H9 (cell line): Measurements from ENCODE around the gene GPR180. TPM values are rescaled to one million over a fixed set of nuclear protein-coding genes. Genes with fewer than 3 reads are reported as not detected.

Experiments used
- DNase-seq: peaks from one replicate; pipeline ENCODE4 v3.0.0-alpha.2; 2017
- H2AFZ ChIP-seq: one replicate; pipeline ENCODE4 v1.6.1; 2013; ENCODE audit warnings: mild to moderate bottlenecking, low read length, control low read depth, moderate library complexity
- H2AK5ac ChIP-seq: 2 replicates; pipeline ENCODE4 v1.6.1; 2013; ENCODE audit warnings: low read length, control low read depth, mixed read lengths; ENCODE audit not compliant: insufficient read length
- H2BK120ac ChIP-seq: one replicate; pipeline ENCODE4 v1.6.1; 2013; ENCODE audit warnings: low read depth, mild to moderate bottlenecking, low read length, control low read depth, inconsistent platforms; ENCODE audit not compliant: poor library complexity, severe bottlenecking
- H2BK12ac ChIP-seq: 2 replicates; pipeline ENCODE4 v1.6.1; 2013; ENCODE audit warnings: low read length, control low read depth, mixed read lengths, low read depth; ENCODE audit not compliant: insufficient read length
- H2BK15ac ChIP-seq: 2 replicates; pipeline ENCODE4 v1.6.1; 2013; ENCODE audit warnings: low read depth, low read length, control low read depth
- H2BK20ac ChIP-seq: one replicate; pipeline ENCODE4 v1.6.1; 2013; ENCODE audit warnings: low read depth, mild to moderate bottlenecking, low read length, control low read depth, inconsistent platforms; ENCODE audit not compliant: poor library complexity, severe bottlenecking
- H2BK5ac ChIP-seq: 2 replicates; pipeline ENCODE4 v1.6.1; 2013; ENCODE audit warnings: low read length, control low read depth, mixed read lengths; ENCODE audit not compliant: insufficient read length
- H3K14ac ChIP-seq: 2 replicates; pipeline ENCODE4 v1.6.1; 2013; ENCODE audit warnings: low read length, control low read depth; ENCODE audit not compliant: insufficient read depth
- H3K18ac ChIP-seq: 2 replicates; pipeline ENCODE4 v1.6.1; 2013; ENCODE audit warnings: low read depth, mild to moderate bottlenecking, mixed read lengths, low read length, control low read depth; ENCODE audit not compliant: insufficient read length
- H3K23ac ChIP-seq: 2 replicates; pipeline ENCODE4 v1.6.1; 2013; ENCODE audit warnings: low read length, control low read depth, mixed read lengths, low read depth; ENCODE audit not compliant: insufficient read length
- H3K23me2 ChIP-seq: 2 replicates; pipeline ENCODE4 v1.6.1; 2013; ENCODE audit warnings: low read depth, mild to moderate bottlenecking, mixed read lengths, low read length, control low read depth; ENCODE audit not compliant: insufficient read length, poor library complexity, severe bottlenecking
- H3K27ac ChIP-seq: 2 replicates; pipeline ENCODE4 v1.5.1; 2013; ENCODE audit warnings: low read length, control low read depth, mixed read lengths, low read depth; ENCODE audit not compliant: insufficient read length
- H3K27me3 ChIP-seq: 2 replicates; pipeline ENCODE4 v1.6.1; 2013; ENCODE audit warnings: low read length, control low read depth, inconsistent platforms; ENCODE audit not compliant: insufficient read depth
- H3K4ac ChIP-seq: 2 replicates; pipeline ENCODE4 v1.6.1; 2013; ENCODE audit warnings: low read depth, mild to moderate bottlenecking, control low read depth, inconsistent platforms, low read length, moderate library complexity
- H3K4me1 ChIP-seq: 2 replicates; pipeline ENCODE4 v1.6.1; 2013; ENCODE audit warnings: low read length, control low read depth, inconsistent platforms; ENCODE audit not compliant: insufficient read depth
- H3K4me2 ChIP-seq: 2 replicates; pipeline ENCODE4 v1.6.1; 2013; ENCODE audit warnings: low read length, control low read depth, mixed read lengths; ENCODE audit not compliant: insufficient read length, insufficient read depth
- H3K56ac ChIP-seq: 2 replicates; pipeline ENCODE4 v1.6.1; 2013; ENCODE audit warnings: low read depth, mild to moderate bottlenecking, mixed read lengths, low read length, control low read depth; ENCODE audit not compliant: insufficient read length
- H3K79me1 ChIP-seq: 2 replicates; pipeline ENCODE4 v1.6.1; 2013; ENCODE audit warnings: low read depth, mild to moderate bottlenecking, moderate library complexity, low read length, control low read depth, inconsistent platforms; ENCODE audit not compliant: insufficient read depth, poor library complexity, severe bottlenecking
- H3K79me2 ChIP-seq: 2 replicates; pipeline ENCODE4 v1.6.1; 2013; ENCODE audit warnings: low read length, control low read depth, inconsistent platforms; ENCODE audit not compliant: insufficient read depth
- H3K9ac ChIP-seq: 2 replicates; pipeline ENCODE4 v1.6.1; 2013; ENCODE audit warnings: low read length, control low read depth, mixed read lengths; ENCODE audit not compliant: insufficient read length; ENCODE audit errors: extremely low read depth
- H3K9me3 ChIP-seq: one replicate; pipeline ENCODE4 v1.6.1; 2013; ENCODE audit warnings: low read depth, low read length, inconsistent platforms; ENCODE audit not compliant: control insufficient read depth
- H3T11ph ChIP-seq: one replicate; pipeline ENCODE4 v1.6.1; 2013; ENCODE audit warnings: mild to moderate bottlenecking, low read length, control low read depth, inconsistent platforms
- H4K20me1 ChIP-seq: one replicate; pipeline ENCODE4 v1.6.1; 2013; ENCODE audit not compliant: control insufficient read depth, insufficient read length, insufficient read depth
- H4K5ac ChIP-seq: 2 replicates; pipeline ENCODE4 v1.6.1; 2013; ENCODE audit warnings: low read depth, mild to moderate bottlenecking, mixed read lengths, low read length, control low read depth; ENCODE audit not compliant: insufficient read length
- H4K8ac ChIP-seq: replicated peaks from 2 replicates; pipeline ENCODE4 v1.6.1; 2013; ENCODE audit warnings: low read length, control low read depth, mixed read lengths, low read depth; ENCODE audit not compliant: insufficient read length
- H4K91ac ChIP-seq: 2 replicates; pipeline ENCODE4 v1.6.1; 2013; ENCODE audit warnings: low read depth, mild to moderate bottlenecking, moderate library complexity, mixed read lengths, low read length, control low read depth; ENCODE audit not compliant: insufficient read length
- H3K27ac Mint-ChIP-seq, 3 experiments: 2 replicates in 2 of 3; 3 replicates in 1 of 3; pipeline ENCODE4 v1.8.0; 2020 to 2021; ENCODE audit warnings: mixed read lengths in 3 of 3, mild to moderate bottlenecking in 1 of 3, moderate library complexity in 1 of 3
- H3K27me3 Mint-ChIP-seq: 2 replicates; pipeline ENCODE4 v1.8.0; 2021; ENCODE audit warnings: low read depth, mild to moderate bottlenecking, moderate library complexity, mixed read lengths
- H3K36me3 Mint-ChIP-seq, 3 experiments: 2 replicates in 2 of 3; 3 replicates in 1 of 3; pipeline ENCODE4 v1.8.0; 2020 to 2021; ENCODE audit warnings: low read depth in 3 of 3, mixed read lengths in 3 of 3; ENCODE audit not compliant: insufficient read depth in 1 of 3
- H3K4me1 Mint-ChIP-seq, 2 experiments: 2 replicates each; pipeline ENCODE4 v1.8.0; 2020; ENCODE audit warnings: mixed read lengths in 2 of 2
- H3K4me3 Mint-ChIP-seq, 2 experiments: 2 replicates in 1 of 2; 3 replicates in 1 of 2; pipeline ENCODE4 v1.8.0; 2020 to 2021; ENCODE audit warnings: mild to moderate bottlenecking in 2 of 2, mixed read lengths in 2 of 2, moderate library complexity in 1 of 2
- H3K9me3 Mint-ChIP-seq, 2 experiments: 2 replicates in 1 of 2; 3 replicates in 1 of 2; pipeline ENCODE4 v1.8.0; 2020; ENCODE audit warnings: mild to moderate bottlenecking in 2 of 2, mixed read lengths in 2 of 2, moderate library complexity in 1 of 2
- CTCF ChIP-seq: fragments of 200-600 bp; sonication (generic); conservative IDR thresholded peaks from 3 replicates; pipeline ENCODE4 v1.8.0; 2021; ENCODE audit warnings: antibody characterized with exemption, mild to moderate bottlenecking
- WGBS: extraction: QIAGEN DNeasy Blood & Tissue Kit; methylation state at CpG from one replicate; pipeline ENCODE4 v1.1.7; 2013; ENCODE audit warnings: missing lambda C conversion rate, low lambda C conversion rate, mixed read lengths; ENCODE audit not compliant: insufficient read length; ENCODE audit errors: extremely low coverage; 5-methylcytosine and 5-hydroxymethylcytosine counted together
- total RNA-seq: library from RNA; stranded (reverse); gene quantifications from 2 replicates; pipeline ENCODE4 v1.2.1, GENCODE V29; 2021

Gene GPR180
- total RNA-seq, 1 experiment from 2014 or later, result 5.1 TPM

DNA sequence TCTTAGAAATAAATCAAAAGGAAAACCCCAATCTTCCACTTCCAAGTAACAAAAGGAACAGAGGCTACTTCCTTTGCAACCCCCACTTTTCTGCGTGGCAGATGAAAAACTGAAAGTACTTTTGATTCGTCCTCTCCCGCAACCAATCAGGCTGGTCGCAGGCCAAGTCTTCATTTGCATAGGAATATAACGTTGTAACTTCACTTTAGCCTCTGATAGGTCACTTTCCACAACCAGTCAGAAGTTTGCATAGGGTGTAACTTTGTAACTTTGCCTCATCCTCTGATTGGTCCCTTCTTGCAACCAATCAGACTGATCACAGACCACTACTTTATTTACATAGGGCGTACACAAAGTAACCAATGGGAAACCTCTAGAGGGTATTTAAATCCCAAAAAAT, 42.9 kb upstream of the GPR180 start:
- no peak overlapping the region for H3K18ac ChIP-seq
- no peak overlapping the region for H2BK120ac ChIP-seq
- H3K9me3 ChIP-seq, result no peaks in the 10 kb centered on the region
- H2BK15ac ChIP-seq, result no peak overlapping the region
- no peak overlapping the region for H3T11ph ChIP-seq
- no peak overlapping the region for H3K27ac ChIP-seq
- no peaks in the 10 kb centered on the region for H3K79me1 ChIP-seq
- H3K4me2 ChIP-seq, result no peak overlapping the region
- no peaks in the 10 kb centered on the region for H3K4me1 ChIP-seq
- Mint-ChIP-seq H3K4me3 (no peak overlapping the region), H3K36me3 (peaks cover 0 to 3% (median 0%) of the 10 kb centered on the region in 3 experiments; a peak in 1 of 7 replicates), H3K4me1 (no peaks in the 10 kb centered on the region), H3K27me3 (no peaks in the 10 kb centered on the region; the same call in 1 of the 2 replicates), H3K27ac (no peak overlapping the region), H3K9me3 (no peaks in the 10 kb centered on the region)
- H2BK20ac ChIP-seq, result no peak overlapping the region
- no peak overlapping the region for H4K8ac ChIP-seq
- no peak overlapping the region for H3K56ac ChIP-seq
- no peak overlapping the region for H4K5ac ChIP-seq
- no peaks in the 10 kb centered on the region for H4K20me1 ChIP-seq
- no peak for TF ChIP-seq CTCF
- DNase-seq, result no peak
- H2BK5ac ChIP-seq, result no peak overlapping the region
- WGBS, result no CpG with 5 or more reads among the region's 6 CpGs
- no peaks in the 10 kb centered on the region for H3K27me3 ChIP-seq
- H3K79me2 ChIP-seq, result no peaks in the 10 kb centered on the region
- H3K14ac ChIP-seq, result no peak overlapping the region
- H3K9ac ChIP-seq, result no peak overlapping the region
- H2BK12ac ChIP-seq, result no peak overlapping the region
- no peak overlapping the region for H4K91ac ChIP-seq
- H2AFZ ChIP-seq, result no peak overlapping the region
- H2AK5ac ChIP-seq, result no peak overlapping the region
- H3K23me2 ChIP-seq, result no peaks in the 10 kb centered on the region
- H3K4ac ChIP-seq, result no peak overlapping the region
- no peak overlapping the region for H3K23ac ChIP-seq
